Measurements from ENCODE around the gene ABCC1.
"Not testable (repeated sequence)": the region's sequence is repeated elsewhere in the genome, so short reads cannot be mapped to it uniquely, and the experiment has no call there.

ABCC1 gene

GRCh38 chr16:16100631-16101030 is 151.2 kb downstream of the ABCC1 start:
- Mint-ChIP-seq H3K4me3 (no peak overlapping the region), H3K27me3 (no peaks in the 10 kb centered on the region), H3K9me3 (no peaks in the 10 kb centered on the region), H3K4me1 (no peaks in the 10 kb centered on the region), H3K27ac (no peak overlapping the region)
- no peak for ATAC-seq
- no peak for DNase-seq

GRCh38 chr16:16101585-16101984 is 152.2 kb downstream of the ABCC1 start:
- ATAC-seq (no peak), DNase-seq (no peak)
- H3K4me1 Mint-ChIP-seq = no peaks in the 10 kb centered on the region
- no peaks in the 10 kb centered on the region for H3K27me3 Mint-ChIP-seq
- no peaks in the 10 kb centered on the region for H3K9me3 Mint-ChIP-seq
- peak overlapping the region in 1 of 2 donors; percentile 88 for H3K27ac Mint-ChIP-seq
- no peak overlapping the region for H3K4me3 Mint-ChIP-seq

- no peak overlapping the region for H3K4me3 Mint-ChIP-seq
- H3K9me3 Mint-ChIP-seq = no peaks in the 10 kb centered on the region
- H3K4me1 Mint-ChIP-seq = no peaks in the 10 kb centered on the region
- ATAC-seq (no peak), DNase-seq (no peak)
- H3K27ac Mint-ChIP-seq = peak overlapping the region; percentile 54 to 80
- no peaks in the 10 kb centered on the region for H3K27me3 Mint-ChIP-seq
These were observed 153.3 kb downstream of the ABCC1 start for GRCh38 chr16:16102738-16103137.

GRCh38 chr16:16104132-16104803 is 154.9 kb downstream of the ABCC1 start:
- ATAC-seq, DNase-seq, H3K4me3 Mint-ChIP-seq, H3K27me3 Mint-ChIP-seq, H3K9me3 Mint-ChIP-seq, H3K4me1 Mint-ChIP-seq: not testable (repeated sequence)
- H3K27ac Mint-ChIP-seq = peak overlapping the region in 1 of 2 donors; percentile 54

GRCh38 chr16:16104804-16105141 is 155.4 kb downstream of the ABCC1 start:
- not testable (repeated sequence) for DNase-seq, ATAC-seq, H3K9me3 Mint-ChIP-seq, H3K4me1 Mint-ChIP-seq, H3K27me3 Mint-ChIP-seq
- H3K27ac Mint-ChIP-seq = peak overlapping the region in 1 of 2 donors; percentile 80
- peak overlapping the region in 1 of 2 donors; percentile 33 for H3K4me3 Mint-ChIP-seq

- H3K4me3 Mint-ChIP-seq = no peak overlapping the region
- no peak for DNase-seq
- no peak overlapping the region for H3K27ac Mint-ChIP-seq
- H3K4me1 Mint-ChIP-seq = no peaks in the 10 kb centered on the region
- no peaks in the 10 kb centered on the region for H3K9me3 Mint-ChIP-seq
- no peak for ATAC-seq
- H3K27me3 Mint-ChIP-seq = no peaks in the 10 kb centered on the region
These were observed 156.2 kb downstream of the ABCC1 start for GRCh38 chr16:16105646-16106045.

- Mint-ChIP-seq H3K9me3 (no peaks in the 10 kb centered on the region), H3K27ac (no peak overlapping the region), H3K27me3 (no peaks in the 10 kb centered on the region), H3K4me1 (no peaks in the 10 kb centered on the region), H3K4me3 (no peak overlapping the region)
- ATAC-seq (no peak), DNase-seq (no peak)
These were observed 157.1 kb downstream of the ABCC1 start for GRCh38 chr16:16106466-16106865.

- Mint-ChIP-seq H3K4me1 (no peaks in the 10 kb centered on the region), H3K4me3 (no peak overlapping the region), H3K9me3 (no peaks in the 10 kb centered on the region), H3K27me3 (no peaks in the 10 kb centered on the region), H3K27ac (peak overlapping the region in 1 of 2 donors; percentile 46)
- ATAC-seq (no peak), DNase-seq (no peak)
These were observed 158.4 kb downstream of the ABCC1 start for GRCh38 chr16:16107839-16108238.

GRCh38 chr16:16108759-16109158 is 159.3 kb downstream of the ABCC1 start:
- Mint-ChIP-seq H3K4me3 (no peak overlapping the region), H3K27me3 (no peaks in the 10 kb centered on the region), H3K4me1 (no peaks in the 10 kb centered on the region), H3K9me3 (no peaks in the 10 kb centered on the region), H3K27ac (no peak overlapping the region)
- ATAC-seq = no peak
- DNase-seq = no peak

GRCh38 chr16:16109453-16110110 is 160.2 kb downstream of the ABCC1 start:
- H3K4me3 Mint-ChIP-seq = no peak overlapping the region
- no peaks in the 10 kb centered on the region for H3K4me1 Mint-ChIP-seq
- H3K27ac Mint-ChIP-seq = peak overlapping the region; percentile 5 to 69
- H3K27me3 Mint-ChIP-seq = no peaks in the 10 kb centered on the region
- ATAC-seq = no peak
- no peak for DNase-seq
- no peaks in the 10 kb centered on the region for H3K9me3 Mint-ChIP-seq

- Mint-ChIP-seq H3K9me3 (no peaks in the 10 kb centered on the region), H3K4me1 (no peaks in the 10 kb centered on the region), H3K27me3 (no peaks in the 10 kb centered on the region), H3K4me3 (no peak overlapping the region), H3K27ac (peak overlapping the region in 1 of 2 donors; percentile 69)
- ATAC-seq = no peak
- DNase-seq = no peak
These were observed 160.7 kb downstream of the ABCC1 start for GRCh38 chr16:16110111-16110490.

- Mint-ChIP-seq H3K27ac (no peak overlapping the region), H3K4me1 (no peaks in the 10 kb centered on the region), H3K27me3 (no peaks in the 10 kb centered on the region), H3K4me3 (no peak overlapping the region), H3K9me3 (no peaks in the 10 kb centered on the region)
- DNase-seq = no peak
- ATAC-seq = no peak
These were observed 162.2 kb downstream of the ABCC1 start for GRCh38 chr16:16111639-16112038.

- H3K4me1 Mint-ChIP-seq = no peaks in the 10 kb centered on the region
- no peak overlapping the region for H3K27ac Mint-ChIP-seq
- ATAC-seq (no peak), DNase-seq (no peak)
- no peak overlapping the region for H3K4me3 Mint-ChIP-seq
- no peaks in the 10 kb centered on the region for H3K9me3 Mint-ChIP-seq
- no peaks in the 10 kb centered on the region for H3K27me3 Mint-ChIP-seq
These were observed 163.1 kb downstream of the ABCC1 start for GRCh38 chr16:16112450-16113053.

- Mint-ChIP-seq H3K27ac (peak overlapping the region in 1 of 2 donors; percentile 42), H3K4me1 (no peaks in the 10 kb centered on the region)
- no peak for ATAC-seq
These were observed 163.7 kb downstream of the ABCC1 start for GRCh38 chr16:16113076-16113475.

GRCh38 chr16:16116841-16117240 is 167.4 kb downstream of the ABCC1 start:
- Mint-ChIP-seq H3K27ac (no peak overlapping the region), H3K9me3 (no peaks in the 10 kb centered on the region), H3K4me3 (no peak overlapping the region), H3K4me1 (peaks cover 12% of the 10 kb centered on the region), H3K27me3 (no peaks in the 10 kb centered on the region)
- ATAC-seq (no peak), DNase-seq (no peak)

More at GRCh38 chr16:16113076-16113475, 163.7 kb downstream of the ABCC1 start:
- no peaks in the 10 kb centered on the region for H3K27me3 Mint-ChIP-seq
- no peak overlapping the region for H3K4me3 Mint-ChIP-seq
- no peaks in the 10 kb centered on the region for H3K9me3 Mint-ChIP-seq
- DNase-seq = no peak

GRCh38 chr16:16118337-16118736 is 168.9 kb downstream of the ABCC1 start:
- peaks cover 0 to under 1% of the 10 kb centered on the region in 2 donors for H3K9me3 Mint-ChIP-seq
- H3K27ac Mint-ChIP-seq = no peak overlapping the region
- no peak overlapping the region for H3K4me3 Mint-ChIP-seq
- no peaks in the 10 kb centered on the region for H3K27me3 Mint-ChIP-seq
- ATAC-seq = no peak
- peaks cover 12% of the 10 kb centered on the region for H3K4me1 Mint-ChIP-seq
- DNase-seq = no peak
